ENCODE measurements around the gene NAE1. TPM values are rescaled to one million over a fixed set of nuclear protein-coding genes. Genes with fewer than 3 reads are reported as not detected.
A peak's percentile ranks its signal among the peaks of the same experiment; 100 is the strongest.

Gene NAE1
- total RNA-seq, 1 donor from 2014 or later: 397 TPM

DNA sequence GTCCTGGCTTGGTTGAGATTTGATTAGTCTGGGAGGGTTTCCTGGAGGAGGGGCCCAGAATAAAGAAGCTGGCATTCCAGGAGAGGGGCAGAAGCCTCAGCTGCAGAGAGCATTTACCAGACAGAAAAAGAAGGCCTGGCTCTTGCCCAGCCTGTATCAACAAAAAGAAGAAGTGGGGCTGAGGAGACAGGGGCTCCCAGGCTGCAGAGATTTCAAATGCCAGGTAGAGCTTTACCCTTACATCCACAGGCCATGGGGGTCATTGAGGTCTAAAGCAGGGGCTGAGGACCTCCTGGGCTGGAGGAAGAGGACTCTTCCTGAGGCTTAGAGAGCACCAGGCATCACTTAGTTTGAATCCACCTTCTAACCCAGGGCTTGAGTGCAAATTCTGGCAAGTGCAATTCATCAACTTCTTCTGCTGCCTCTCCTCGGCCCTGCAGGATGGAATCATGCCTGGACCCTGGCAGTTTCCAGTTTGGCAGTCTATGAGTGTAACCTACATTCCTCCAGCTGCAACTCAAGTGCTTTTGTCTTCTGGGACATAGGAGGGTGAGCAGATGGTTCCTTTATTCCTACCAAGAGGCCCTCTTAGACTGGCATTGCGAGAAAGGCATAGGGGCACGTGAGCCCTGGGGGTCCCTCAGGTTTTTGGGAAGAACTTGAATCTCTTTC, 28.8 kb upstream of the NAE1 start:
- H3K27ac ChIP-seq: no peak overlapping the region
- H3K4me1 Mint-ChIP-seq: peaks cover 2% of the 10 kb centered on the region

DNA sequence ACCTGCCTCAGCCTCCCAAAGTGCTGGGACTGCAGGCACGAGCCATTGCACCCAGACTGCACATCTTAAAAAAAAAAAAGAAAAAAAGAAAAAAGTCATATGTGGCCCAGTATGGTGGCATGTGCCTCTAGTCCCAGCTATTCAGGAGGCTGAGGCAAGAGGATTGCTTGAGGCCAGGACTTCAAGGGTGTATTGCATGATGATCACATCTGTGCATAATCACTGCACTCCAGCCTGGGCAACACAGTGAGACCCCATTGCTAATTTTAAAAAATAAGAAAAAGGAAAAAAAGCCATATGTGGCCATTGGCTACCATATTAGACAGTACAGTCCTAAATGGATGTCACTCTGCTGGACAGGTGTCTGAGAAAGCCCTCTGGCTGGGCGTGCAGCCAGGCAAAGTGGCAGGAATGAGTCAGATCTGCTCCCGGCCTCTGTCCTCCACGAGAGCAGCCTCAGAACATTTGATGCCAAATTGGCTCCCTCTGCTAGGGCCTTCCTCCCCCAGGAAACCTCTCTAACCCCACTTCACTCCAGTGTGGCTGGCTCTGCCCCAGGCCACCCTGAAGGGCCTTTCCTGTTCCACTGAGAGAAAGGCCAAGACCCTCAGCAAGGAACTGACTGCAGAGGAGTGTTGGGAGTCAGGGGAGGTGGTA, 28.1 kb upstream of the NAE1 start:
- no peak overlapping the region for H3K27ac ChIP-seq
- H3K27ac Mint-ChIP-seq: peak overlapping the region; percentile 42
- no peak overlapping the region for H3K4me3 Mint-ChIP-seq
- no peaks in the 10 kb centered on the region for H3K4me1 ChIP-seq
- no peaks in the 10 kb centered on the region for H4K20me1 ChIP-seq (ENCODE audit: low read depth)
- H3K36me3 ChIP-seq: no peaks in the 10 kb centered on the region
- no peaks in the 10 kb centered on the region for H3F3A ChIP-seq (ENCODE audit: low read depth)
- H3K4me3 ChIP-seq: no peak overlapping the region
- H3K4me2 ChIP-seq: no peak overlapping the region
- H3K36me3 Mint-ChIP-seq: no peaks in the 10 kb centered on the region
- H3K27me3 Mint-ChIP-seq (ENCODE audit: insufficient read depth, low read depth): peaks cover 12% of the 10 kb centered on the region
- peaks cover 2% of the 10 kb centered on the region for H3K4me1 Mint-ChIP-seq
- DNase-seq (ENCODE audit: low spot score): no peak
- no peaks in the 10 kb centered on the region for H3K27me3 ChIP-seq
- H3K9me3 Mint-ChIP-seq: no peaks in the 10 kb centered on the region
- H3K9ac ChIP-seq: no peak overlapping the region
- TF ChIP-seq EZH2phosphoT487 (IDR thresholded peaks at IDR 0.05) (no peak), EZH2 (IDR thresholded peaks at IDR 0.05) (no peak)
- TF ChIP-seq, protein P1, sequence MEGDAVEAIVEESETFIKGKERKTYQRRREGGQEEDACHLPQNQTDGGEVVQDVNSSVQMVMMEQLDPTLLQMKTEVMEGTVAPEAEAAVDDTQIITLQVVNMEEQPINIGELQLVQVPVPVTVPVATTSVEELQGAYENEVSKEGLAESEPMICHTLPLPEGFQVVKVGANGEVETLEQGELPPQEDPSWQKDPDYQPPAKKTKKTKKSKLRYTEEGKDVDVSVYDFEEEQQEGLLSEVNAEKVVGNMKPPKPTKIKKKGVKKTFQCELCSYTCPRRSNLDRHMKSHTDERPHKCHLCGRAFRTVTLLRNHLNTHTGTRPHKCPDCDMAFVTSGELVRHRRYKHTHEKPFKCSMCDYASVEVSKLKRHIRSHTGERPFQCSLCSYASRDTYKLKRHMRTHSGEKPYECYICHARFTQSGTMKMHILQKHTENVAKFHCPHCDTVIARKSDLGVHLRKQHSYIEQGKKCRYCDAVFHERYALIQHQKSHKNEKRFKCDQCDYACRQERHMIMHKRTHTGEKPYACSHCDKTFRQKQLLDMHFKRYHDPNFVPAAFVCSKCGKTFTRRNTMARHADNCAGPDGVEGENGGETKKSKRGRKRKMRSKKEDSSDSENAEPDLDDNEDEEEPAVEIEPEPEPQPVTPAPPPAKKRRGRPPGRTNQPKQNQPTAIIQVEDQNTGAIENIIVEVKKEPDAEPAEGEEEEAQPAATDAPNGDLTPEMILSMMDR (IDR thresholded peaks at IDR 0.05): no peak
- no peak overlapping the region for H2AFZ ChIP-seq (replicated peaks)
- H3K9me3 ChIP-seq (ENCODE audit: low read depth): no peaks in the 10 kb centered on the region
- no peaks in the 10 kb centered on the region for H3K79me2 ChIP-seq (ENCODE audit: low read depth)

More for the DNA sequence above, 28.8 kb upstream of the NAE1 start:
- Histone ChIP-seq H3K36me3 (no peaks in the 10 kb centered on the region), H2AFZ (replicated peaks) (no peak overlapping the region), H3K4me2 (no peak overlapping the region), H3F3A (ENCODE audit: low read depth) (no peaks in the 10 kb centered on the region), H3K27me3 (no peaks in the 10 kb centered on the region), H3K9me3 (ENCODE audit: low read depth) (no peaks in the 10 kb centered on the region), H4K20me1 (ENCODE audit: low read depth) (no peaks in the 10 kb centered on the region), H3K9ac (no peak overlapping the region), H3K4me3 (no peak overlapping the region), H3K4me1 (no peaks in the 10 kb centered on the region), H3K79me2 (ENCODE audit: low read depth) (no peaks in the 10 kb centered on the region)
- Mint-ChIP-seq H3K9me3 (no peaks in the 10 kb centered on the region), H3K4me3 (no peak overlapping the region), H3K27me3 (ENCODE audit: insufficient read depth, low read depth) (peaks cover 12% of the 10 kb centered on the region), H3K36me3 (no peaks in the 10 kb centered on the region), H3K27ac (peak overlapping the region; percentile 42)
- no peak for DNase-seq (ENCODE audit: low spot score)
- TF ChIP-seq EZH2phosphoT487 (IDR thresholded peaks at IDR 0.05): no peak
- no peak for TF ChIP-seq EZH2 (IDR thresholded peaks at IDR 0.05)
- TF ChIP-seq, protein P1 (IDR thresholded peaks at IDR 0.05): no peak

DNA sequence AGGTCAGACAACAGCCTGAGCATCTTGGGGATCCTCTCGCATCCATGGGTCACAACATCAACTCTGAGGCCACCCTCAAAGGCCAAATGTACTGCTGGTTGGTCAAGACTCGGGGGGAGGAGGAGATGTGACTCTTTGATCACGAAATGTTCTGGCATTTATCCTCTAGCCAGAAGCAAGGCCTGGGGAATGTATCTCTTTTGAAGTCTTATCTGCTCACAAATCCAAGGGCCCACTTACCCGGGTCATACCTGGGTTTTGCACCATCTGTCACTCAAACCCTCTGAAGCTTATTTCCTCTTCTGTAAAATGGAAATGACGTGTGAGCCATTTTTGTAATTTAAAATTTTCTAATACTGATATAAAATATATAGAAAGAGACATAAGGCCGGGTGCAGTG, 26.7 kb upstream of the NAE1 start:
- no peaks in the 10 kb centered on the region for H3F3A ChIP-seq (ENCODE audit: low read depth)
- no peaks in the 10 kb centered on the region for H4K20me1 ChIP-seq (ENCODE audit: low read depth)
- H3K4me1 ChIP-seq: no peaks in the 10 kb centered on the region
- no peak overlapping the region for H3K4me2 ChIP-seq
- no peak overlapping the region for H2AFZ ChIP-seq (replicated peaks)
- TF ChIP-seq EZH2phosphoT487 (IDR thresholded peaks at IDR 0.05) (no peak), EZH2 (IDR thresholded peaks at IDR 0.05) (no peak)
- TF ChIP-seq, protein P1 (IDR thresholded peaks at IDR 0.05): no peak
- Mint-ChIP-seq H3K36me3 (no peaks in the 10 kb centered on the region), H3K4me1 (peaks cover 2% of the 10 kb centered on the region), H3K4me3 (no peak overlapping the region), H3K27ac (no peak overlapping the region), H3K27me3 (ENCODE audit: insufficient read depth, low read depth) (peaks cover 12% of the 10 kb centered on the region), H3K9me3 (no peaks in the 10 kb centered on the region)
- no peak overlapping the region for H3K27ac ChIP-seq
- H3K9ac ChIP-seq: no peak overlapping the region
- no peaks in the 10 kb centered on the region for H3K27me3 ChIP-seq
- no peak for DNase-seq (ENCODE audit: low spot score)
- H3K9me3 ChIP-seq (ENCODE audit: low read depth): no peaks in the 10 kb centered on the region
- H3K36me3 ChIP-seq: no peaks in the 10 kb centered on the region
- H3K4me3 ChIP-seq: no peak overlapping the region
- H3K79me2 ChIP-seq (ENCODE audit: low read depth): no peaks in the 10 kb centered on the region

All from neural progenitor cell (in vitro differentiated cells).